ENCODE measurements around the gene HAPLN2.
"Not testable (repeated sequence)": the region's sequence is repeated elsewhere in the genome, so short reads cannot be mapped to it uniquely, and the experiment has no call there.

HAPLN2 gene

DNA sequence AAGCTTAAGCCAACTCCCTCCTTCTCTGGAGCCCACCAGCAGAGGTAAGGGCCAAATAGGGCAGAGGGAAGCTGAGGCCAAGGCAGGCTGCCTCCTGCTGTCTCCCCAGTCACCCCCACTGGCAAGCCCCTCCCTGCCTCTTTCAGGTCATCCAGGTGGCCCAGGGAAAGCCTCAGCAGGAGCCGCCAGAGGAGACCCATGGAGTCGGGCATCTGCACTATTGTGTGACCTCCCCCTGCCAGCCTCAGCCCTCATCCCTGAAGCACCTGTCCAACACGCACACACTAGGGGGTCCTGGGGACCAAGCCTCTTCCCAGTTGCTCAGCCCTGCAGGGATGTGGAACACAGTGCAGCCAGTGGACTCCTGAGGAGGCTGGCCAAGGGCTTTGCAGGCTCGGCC lies 32.9 kb upstream of the HAPLN2 start:
- TF ChIP-seq, protein P1, sequence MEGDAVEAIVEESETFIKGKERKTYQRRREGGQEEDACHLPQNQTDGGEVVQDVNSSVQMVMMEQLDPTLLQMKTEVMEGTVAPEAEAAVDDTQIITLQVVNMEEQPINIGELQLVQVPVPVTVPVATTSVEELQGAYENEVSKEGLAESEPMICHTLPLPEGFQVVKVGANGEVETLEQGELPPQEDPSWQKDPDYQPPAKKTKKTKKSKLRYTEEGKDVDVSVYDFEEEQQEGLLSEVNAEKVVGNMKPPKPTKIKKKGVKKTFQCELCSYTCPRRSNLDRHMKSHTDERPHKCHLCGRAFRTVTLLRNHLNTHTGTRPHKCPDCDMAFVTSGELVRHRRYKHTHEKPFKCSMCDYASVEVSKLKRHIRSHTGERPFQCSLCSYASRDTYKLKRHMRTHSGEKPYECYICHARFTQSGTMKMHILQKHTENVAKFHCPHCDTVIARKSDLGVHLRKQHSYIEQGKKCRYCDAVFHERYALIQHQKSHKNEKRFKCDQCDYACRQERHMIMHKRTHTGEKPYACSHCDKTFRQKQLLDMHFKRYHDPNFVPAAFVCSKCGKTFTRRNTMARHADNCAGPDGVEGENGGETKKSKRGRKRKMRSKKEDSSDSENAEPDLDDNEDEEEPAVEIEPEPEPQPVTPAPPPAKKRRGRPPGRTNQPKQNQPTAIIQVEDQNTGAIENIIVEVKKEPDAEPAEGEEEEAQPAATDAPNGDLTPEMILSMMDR (IDR thresholded peaks at IDR 0.05; ENCODE audit: low read depth, low read length, missing control alignments): no peak
- H3K4me3 ChIP-seq (ENCODE audit: low read depth, low read length): no peak overlapping the region
- DNase-seq (ENCODE audit: low read depth): no peak

DNA sequence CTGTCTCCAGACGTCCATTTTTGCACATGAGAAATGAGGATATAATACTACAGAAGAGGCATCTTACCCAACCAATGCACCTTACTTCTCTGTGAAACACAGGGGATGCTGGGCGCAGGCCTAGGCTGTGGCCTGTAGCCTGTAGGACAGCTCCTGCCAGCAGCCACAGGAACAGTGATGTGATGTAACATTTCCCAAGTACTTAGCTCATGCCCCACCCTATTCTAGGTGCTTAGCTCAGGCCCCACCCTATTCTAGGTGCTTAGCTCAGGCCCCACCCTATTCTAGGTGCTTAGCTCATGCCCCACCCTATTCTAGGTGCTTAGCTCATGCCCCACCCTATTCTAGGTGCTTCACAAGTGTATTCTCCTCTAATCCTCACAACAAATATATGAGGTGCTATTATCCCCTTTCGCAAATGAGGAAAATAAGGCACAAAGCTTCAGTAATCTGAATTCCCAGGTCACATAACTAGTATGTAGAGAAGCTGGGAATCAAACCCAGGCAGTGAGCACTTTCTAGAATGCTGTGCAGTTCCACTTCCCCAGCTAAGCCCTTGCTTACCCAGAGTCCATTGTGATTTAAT lies 32.2 kb upstream of the HAPLN2 start:
- H3K4me3 ChIP-seq (ENCODE audit: low read depth, low read length): no peak overlapping the region
- TF ChIP-seq, protein P1 (IDR thresholded peaks at IDR 0.05; ENCODE audit: low read depth, low read length, missing control alignments): no peak
- DNase-seq (ENCODE audit: low read depth): no peak

DNA sequence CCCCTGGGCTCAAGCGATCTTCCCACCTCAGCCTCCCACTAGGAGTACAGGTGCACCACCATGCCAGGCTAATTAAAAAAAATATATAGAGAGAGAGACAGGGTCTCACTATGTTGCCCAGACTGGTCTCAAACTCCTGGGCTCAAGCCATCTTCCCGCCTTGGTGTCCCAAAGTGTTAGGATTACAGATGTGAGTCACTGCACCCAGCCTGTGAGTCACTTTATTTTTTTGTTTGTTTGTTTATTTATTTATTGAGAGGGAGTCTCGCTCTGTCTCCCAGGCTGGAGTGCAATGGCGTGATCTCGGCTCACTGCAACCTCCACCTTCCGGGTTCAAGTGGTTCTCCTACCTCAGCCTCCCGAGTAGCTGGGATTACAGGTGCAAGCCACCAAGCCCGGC lies 31.3 kb upstream of the HAPLN2 start:
- H3K4me3 ChIP-seq (ENCODE audit: low read depth, low read length); DNase-seq (ENCODE audit: low read depth): not testable (repeated sequence)

DNA sequence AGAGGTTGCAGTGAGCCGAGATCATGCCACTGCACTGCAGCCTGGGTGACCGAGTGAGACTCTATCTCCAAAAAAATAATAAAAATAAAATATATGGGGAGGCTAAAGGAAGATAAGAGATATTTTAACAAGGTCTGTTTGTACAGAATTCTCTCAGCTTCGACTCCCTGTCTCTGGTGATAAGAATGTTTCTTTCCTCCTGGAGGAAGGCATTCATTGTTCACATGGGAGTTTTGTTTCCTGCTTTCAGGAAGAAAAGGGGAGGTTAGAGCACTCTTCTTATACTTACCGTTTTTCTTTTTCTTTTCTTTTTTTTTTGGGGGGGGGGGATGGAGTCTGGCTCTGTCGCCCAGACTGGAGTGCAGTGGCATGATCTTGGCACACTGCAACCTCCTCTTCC lies 29.7 kb upstream of the HAPLN2 start:
- H3K4me3 ChIP-seq (ENCODE audit: low read depth, low read length): no peak overlapping the region
- no peak for DNase-seq (ENCODE audit: low read depth)
- TF ChIP-seq, protein P1 (IDR thresholded peaks at IDR 0.05; ENCODE audit: low read depth, low read length, missing control alignments): no peak

DNA sequence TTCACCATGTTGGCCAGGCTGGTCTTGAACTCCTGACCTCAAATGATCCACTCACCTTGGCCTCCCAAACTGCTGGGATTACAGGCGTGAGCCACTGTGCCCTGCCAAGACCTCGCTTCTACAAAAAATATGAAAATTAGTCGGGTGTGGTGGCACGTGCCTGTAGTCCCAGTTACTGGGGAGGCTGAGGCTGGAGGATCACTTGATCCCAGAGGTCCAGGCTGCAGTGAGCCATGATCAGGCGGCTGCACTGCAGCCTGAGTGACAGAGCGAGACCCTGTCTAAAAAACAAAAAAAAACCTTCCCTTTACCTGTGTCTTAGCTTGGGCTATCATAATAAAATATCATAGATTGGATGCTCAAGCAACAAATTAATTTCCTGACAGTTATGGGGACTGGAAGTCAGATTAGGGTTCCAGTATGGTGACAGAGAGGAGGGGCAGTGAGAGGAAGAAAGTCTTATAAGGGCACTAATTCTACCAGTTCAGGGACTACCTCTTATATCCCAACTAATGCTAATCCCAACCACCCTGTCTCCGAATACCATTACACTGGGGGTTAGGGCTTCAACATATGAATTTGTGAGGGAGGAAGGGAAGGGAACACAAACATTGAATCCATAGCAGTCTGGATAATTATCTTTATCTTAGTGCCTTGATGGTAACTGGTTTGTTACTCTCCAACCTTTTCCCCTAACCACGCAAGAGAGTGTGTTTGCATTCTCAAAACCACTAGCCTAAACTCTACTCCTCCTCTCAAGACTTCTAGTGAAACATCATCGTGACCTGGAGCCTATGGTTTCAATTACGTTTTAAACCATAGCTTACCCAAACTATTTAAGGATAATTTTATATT lies 28.7 kb upstream of the HAPLN2 start:
- DNase-seq (ENCODE audit: low read depth): no peak
- peak overlapping the region; percentile 77; the same call in 1 of the 2 replicates for H3K4me3 ChIP-seq (ENCODE audit: low read depth, low read length)
- TF ChIP-seq, protein P1 (IDR thresholded peaks at IDR 0.05; ENCODE audit: low read depth, low read length, missing control alignments): no peak

DNA sequence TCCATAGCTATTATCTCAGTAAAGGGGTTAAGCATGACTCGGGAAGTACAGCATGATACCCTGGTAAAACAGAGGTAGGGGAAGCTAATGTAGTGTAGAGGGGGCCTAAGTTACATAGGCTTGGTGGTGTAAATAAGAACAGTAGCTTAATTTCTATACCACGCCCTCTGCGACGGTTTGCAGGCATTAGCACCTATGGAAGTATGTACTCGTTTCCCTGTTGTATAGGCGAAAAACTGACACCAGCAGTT lies 28.1 kb upstream of the HAPLN2 start:
- H3K4me3 ChIP-seq (ENCODE audit: low read depth, low read length): peak overlapping the region; percentile 77
- DNase-seq (ENCODE audit: low read depth): no peak
- TF ChIP-seq, protein P1 (IDR thresholded peaks at IDR 0.05; ENCODE audit: low read depth, low read length, missing control alignments): no peak

DNA sequence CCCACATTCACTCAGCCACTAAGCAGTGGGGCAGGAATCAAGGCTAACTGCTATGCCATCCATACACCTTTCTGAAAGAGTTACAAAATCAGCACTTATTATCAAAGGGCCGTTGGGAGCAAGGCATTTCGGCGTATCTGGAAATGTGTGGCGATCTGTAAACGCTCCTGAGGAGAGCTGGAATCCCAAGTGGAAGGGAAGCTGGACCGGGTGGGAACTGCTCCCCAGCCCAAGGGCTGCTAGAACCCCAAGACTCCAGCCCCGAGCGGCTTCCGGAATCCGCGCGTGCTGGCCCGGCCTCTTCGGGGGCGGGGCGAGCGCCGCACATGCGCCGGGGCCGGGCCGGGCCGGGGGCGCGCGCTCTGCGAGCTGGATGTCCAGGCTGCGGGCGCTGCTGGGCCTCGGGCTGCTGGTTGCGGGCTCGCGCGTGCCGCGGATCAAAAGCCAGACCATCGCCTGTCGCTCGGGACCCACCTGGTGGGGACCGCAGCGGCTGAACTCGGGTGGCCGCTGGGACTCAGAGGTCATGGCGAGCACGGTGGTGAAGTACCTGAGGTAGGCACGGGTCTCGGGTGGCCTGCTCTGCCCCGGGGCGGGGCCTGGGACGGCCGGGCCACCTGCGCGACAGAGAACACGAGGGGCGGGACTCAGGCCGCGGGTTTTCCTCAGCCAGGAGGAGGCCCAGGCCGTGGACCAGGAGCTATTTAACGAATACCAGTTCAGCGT lies 27.6 kb upstream of the HAPLN2 start, which contains the start of gene NAXE:
Gene NAXE, plus strand, starts transcription at position 345 of the 726 bp plus-strand sequence. Its CDS starts 29 bp downstream, at position 374.
- no peak for DNase-seq (ENCODE audit: low read depth)
- H3K4me3 ChIP-seq (ENCODE audit: low read depth, low read length): peak within 1 kb of the TSS; percentile 77
- TF ChIP-seq, protein P1 (IDR thresholded peaks at IDR 0.05; ENCODE audit: low read depth, low read length, missing control alignments): no peak

Data from GM12864 (cell line).